HEK293T (cell line): ENCODE results near the gene CLDN9.

Source experiments
- CTCF ChIA-PET: fragments of 350-600 bp; formaldehyde crosslinking; extraction: SDS; loops from one replicate; lab custom pipeline; 2021; ENCODE audit warnings: antibody characterized with exemption, inconsistent platforms; lab: Yijun Ruan, JAX
- POLR2A ChIA-PET: fragments of 350-600 bp; formaldehyde crosslinking; extraction: SDS; loops from one replicate; lab custom pipeline; 2020; ENCODE audit warnings: antibody characterized with exemption, inconsistent platforms; lab: Yijun Ruan, JAX
- DNase-seq: peaks from one replicate; pipeline ENCODE4 v3.0.0; 2012; ENCODE audit warnings: mixed read lengths; ENCODE audit errors: extremely low spot score
- ARNT ChIP-seq: fragments of 450-650 bp; IDR thresholded peaks from 2 replicates; pipeline ENCODE4 v1.6.1; 2017; ENCODE audit warnings: mild to moderate bottlenecking
- BHLHE40 ChIP-seq: fragments of 450-650 bp; IDR thresholded peaks from 2 replicates; pipeline ENCODE4 v1.6.1; 2016; ENCODE audit warnings: mild to moderate bottlenecking, moderate library complexity, borderline replicate concordance
- CTBP1 ChIP-seq: fragments of 450-650 bp; IDR thresholded peaks from 2 replicates; pipeline ENCODE4 v1.6.1; 2016; ENCODE audit warnings: borderline replicate concordance
- ELF4 ChIP-seq: fragments of 450-650 bp; IDR thresholded peaks from 2 replicates; pipeline ENCODE4 v1.6.1; 2017; ENCODE audit warnings: antibody characterized with exemption
- FOXA1 ChIP-seq: fragments of 450-650 bp; IDR thresholded peaks from 2 replicates; pipeline ENCODE4 v1.6.1; 2016; ENCODE audit warnings: mild to moderate bottlenecking
- FOXK2 ChIP-seq: fragments of 450-650 bp; IDR thresholded peaks from 2 replicates; pipeline ENCODE4 v1.6.1; 2016; ENCODE audit warnings: mild to moderate bottlenecking
- FOXM1 ChIP-seq: fragments of 450-650 bp; IDR thresholded peaks from 2 replicates; pipeline ENCODE4 v1.6.1; 2017; ENCODE audit warnings: mild to moderate bottlenecking, borderline replicate concordance
- HDGF ChIP-seq: fragments of 450-650 bp; IDR thresholded peaks from 2 replicates; pipeline ENCODE4 v1.6.1; 2017; ENCODE audit warnings: antibody characterized with exemption, borderline replicate concordance
- L3MBTL2 ChIP-seq: fragments of 450-650 bp; conservative IDR thresholded peaks from 2 replicates; pipeline ENCODE4 v1.6.1; 2016; ENCODE audit warnings: mild to moderate bottlenecking
- LEF1 ChIP-seq: fragments of 450-650 bp; IDR thresholded peaks from 2 replicates; pipeline ENCODE4 v1.6.1; 2017; ENCODE audit warnings: mild to moderate bottlenecking, borderline replicate concordance
- NFRKB ChIP-seq: fragments of 450-650 bp; IDR thresholded peaks from 2 replicates; pipeline ENCODE4 v1.6.1; 2016; ENCODE audit warnings: mild to moderate bottlenecking, moderate library complexity
- SP1 ChIP-seq: fragments of 450-650 bp; IDR thresholded peaks from 2 replicates; pipeline ENCODE4 v1.6.1; 2017
- SUZ12 ChIP-seq: fragments of 450-650 bp; IDR thresholded peaks from 2 replicates; pipeline ENCODE4 v1.6.1; 2016; ENCODE audit warnings: mild to moderate bottlenecking
- TARDBP ChIP-seq: fragments of 450-650 bp; IDR thresholded peaks from 2 replicates; pipeline ENCODE4 v1.6.1; 2016
- ZNF384 ChIP-seq: fragments of 450-650 bp; IDR thresholded peaks from 2 replicates; pipeline ENCODE4 v1.6.1; 2016
- TF ChIP-seq, protein P1 (sequence below): fragments of 450-650 bp; IDR thresholded peaks from 2 replicates; pipeline ENCODE4 v1.6.1; 2016

CLDN9 gene

DNA sequence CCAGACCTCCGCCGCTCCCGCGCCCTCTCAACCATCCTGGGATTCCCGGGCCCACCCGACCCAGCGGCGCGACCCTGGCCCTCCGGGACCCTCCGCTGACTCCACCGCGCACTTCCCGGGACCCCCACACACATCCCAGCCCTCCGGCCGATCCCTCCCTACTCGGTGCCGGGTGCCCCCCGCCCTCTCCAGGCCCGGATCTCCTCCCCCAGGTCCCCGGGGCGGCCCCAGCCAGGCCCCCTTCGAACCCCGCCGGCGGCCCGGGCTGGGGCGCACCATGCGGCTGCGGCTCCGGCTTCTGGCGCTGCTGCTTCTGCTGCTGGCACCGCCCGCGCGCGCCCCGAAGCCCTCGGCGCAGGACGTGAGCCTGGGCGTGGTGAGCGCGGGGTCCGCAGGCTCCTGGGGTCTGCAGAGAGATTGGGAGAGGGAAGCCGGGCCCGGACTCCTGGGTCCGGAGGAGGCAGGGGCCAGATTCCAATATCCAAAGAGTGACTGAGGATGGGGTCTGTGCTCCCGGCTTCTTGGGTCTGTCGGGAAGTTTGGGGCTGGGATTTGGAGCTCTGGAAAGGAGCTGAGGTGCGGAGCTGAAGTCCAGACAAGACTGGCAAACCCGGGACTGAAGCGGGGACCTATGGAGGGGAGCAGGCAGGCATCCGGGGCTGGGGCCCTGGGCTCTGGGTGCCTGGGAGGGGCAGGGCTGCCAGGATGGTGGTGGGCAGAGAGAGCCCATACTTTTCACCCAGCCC is 34.1 kb downstream of the CLDN9 start:
- TF ChIP-seq NFRKB (no peak), ARNT (no peak), SP1 (no peak), ELF4 (no peak), L3MBTL2 (no peak), FOXK2 (no peak), SUZ12 (no peak), BHLHE40 (no peak), TARDBP (no peak), HDGF (no peak), FOXA1 (no peak), LEF1 (no peak), ZNF384 (no peak), FOXM1 (no peak), CTBP1 (no peak)
- TF ChIP-seq, protein P1, sequence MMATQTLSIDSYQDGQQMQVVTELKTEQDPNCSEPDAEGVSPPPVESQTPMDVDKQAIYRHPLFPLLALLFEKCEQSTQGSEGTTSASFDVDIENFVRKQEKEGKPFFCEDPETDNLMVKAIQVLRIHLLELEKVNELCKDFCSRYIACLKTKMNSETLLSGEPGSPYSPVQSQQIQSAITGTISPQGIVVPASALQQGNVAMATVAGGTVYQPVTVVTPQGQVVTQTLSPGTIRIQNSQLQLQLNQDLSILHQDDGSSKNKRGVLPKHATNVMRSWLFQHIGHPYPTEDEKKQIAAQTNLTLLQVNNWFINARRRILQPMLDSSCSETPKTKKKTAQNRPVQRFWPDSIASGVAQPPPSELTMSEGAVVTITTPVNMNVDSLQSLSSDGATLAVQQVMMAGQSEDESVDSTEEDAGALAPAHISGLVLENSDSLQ: no peak
- ChIA-PET POLR2A (interaction anchor here (1.0 to 1.8 kb wide), 2 partner anchors 12 to 15 kb away, joined by 3 to 5 read pairs; no protein-coding TSS in a partner anchor), CTCF (interaction anchor here (1.4 to 2.3 kb wide), 2 partner anchors 15 to 19 kb away, joined by 7 to 9 read pairs; no protein-coding TSS in a partner anchor)
- no peak for DNase-seq

DNA sequence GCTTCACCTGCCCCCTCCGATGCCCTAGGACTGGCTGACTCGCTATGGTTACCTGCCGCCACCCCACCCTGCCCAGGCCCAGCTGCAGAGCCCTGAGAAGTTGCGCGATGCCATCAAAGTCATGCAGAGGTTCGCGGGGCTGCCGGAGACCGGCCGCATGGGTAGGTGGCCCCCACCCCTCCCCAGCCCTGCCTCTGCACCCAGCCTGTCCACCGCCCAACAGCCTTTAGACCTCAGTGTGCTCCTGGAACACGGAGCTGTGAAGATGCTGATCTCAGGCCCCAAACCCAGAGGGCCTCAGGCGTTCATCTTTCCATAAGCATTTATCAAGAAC is 34.6 kb downstream of the CLDN9 start:
- CTCF ChIA-PET: interaction anchor here (1.4 to 2.3 kb wide), 3 partner anchors 11 to 19 kb away, joined by 7 to 9 read pairs (median 7); no protein-coding TSS in a partner anchor
- POLR2A ChIA-PET: interaction anchor here (1.0 to 1.8 kb wide), 2 partner anchors 13 to 16 kb away, joined by 3 to 5 read pairs; no protein-coding TSS in a partner anchor
- DNase-seq: no peak
- TF ChIP-seq ARNT (no peak), FOXK2 (no peak), SP1 (no peak), FOXM1 (no peak), ELF4 (no peak), CTBP1 (no peak), LEF1 (no peak), FOXA1 (no peak), ZNF384 (no peak), TARDBP (no peak), L3MBTL2 (no peak), SUZ12 (no peak), HDGF (no peak), BHLHE40 (no peak)
- TF ChIP-seq, protein P1: no peak

DNA sequence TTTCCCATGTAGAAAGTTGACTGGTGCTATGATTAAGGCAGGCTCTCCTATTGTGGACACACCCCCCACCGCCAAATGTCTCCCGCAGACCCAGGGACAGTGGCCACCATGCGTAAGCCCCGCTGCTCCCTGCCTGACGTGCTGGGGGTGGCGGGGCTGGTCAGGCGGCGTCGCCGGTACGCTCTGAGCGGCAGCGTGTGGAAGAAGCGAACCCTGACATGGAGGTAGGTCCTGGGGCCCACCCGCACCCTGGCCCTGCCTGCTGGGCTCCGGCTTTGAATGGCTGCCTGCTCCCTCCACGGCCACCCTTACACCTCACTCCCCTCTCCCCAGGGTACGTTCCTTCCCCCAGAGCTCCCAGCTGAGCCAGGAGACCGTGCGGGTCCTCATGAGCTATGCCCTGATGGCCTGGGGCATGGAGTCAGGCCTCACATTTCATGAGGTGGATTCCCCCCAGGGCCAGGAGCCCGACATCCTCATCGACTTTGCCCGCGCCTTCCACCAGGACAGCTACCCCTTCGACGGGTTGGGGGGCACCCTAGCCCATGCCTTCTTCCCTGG is 37.3 kb downstream of the CLDN9 start:
- POLR2A ChIA-PET: interaction anchor here (0.9 to 2.0 kb wide), 4 partner anchors 8 to 99 kb away, joined by 3 to 8 read pairs (median 4); partner anchors contain the start of gene PKMYT1
- no peak for TF ChIP-seq ARNT
- TF ChIP-seq NFRKB: no peak
- TF ChIP-seq, protein P1: no peak
- TF ChIP-seq L3MBTL2: no peak
- TF ChIP-seq ELF4: no peak
- no peak for TF ChIP-seq FOXA1
- CTCF ChIA-PET: interaction anchor here (0.7 to 1.5 kb wide), 3 partner anchors 9 to 22 kb away, joined by 3 to 5 read pairs (median 3); no protein-coding TSS in a partner anchor
- no peak for DNase-seq

DNA sequence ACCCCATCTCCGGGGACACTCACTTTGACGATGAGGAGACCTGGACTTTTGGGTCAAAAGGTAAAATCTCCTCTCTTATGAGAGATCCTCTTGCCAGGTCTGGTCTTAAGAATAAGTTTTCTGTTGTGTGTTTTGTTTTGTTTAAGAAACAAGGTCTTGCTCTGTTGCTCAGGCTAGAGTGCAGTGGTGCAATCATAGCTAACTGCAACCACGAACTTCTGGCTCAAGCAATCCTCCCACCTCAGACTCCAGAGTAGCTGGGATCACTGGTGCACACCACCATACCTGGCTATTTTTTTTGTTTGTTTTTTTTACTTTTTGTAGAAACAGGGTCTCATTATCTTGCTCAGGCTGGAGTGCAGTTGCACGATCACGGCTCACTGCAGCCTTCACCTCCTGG is 37.8 kb downstream of the CLDN9 start:
- TF ChIP-seq HDGF: no peak
- TF ChIP-seq SUZ12: no peak
- no peak for TF ChIP-seq FOXM1
- no peak for TF ChIP-seq ZNF384
- TF ChIP-seq, protein P1: no peak
- TF ChIP-seq TARDBP: no peak
- TF ChIP-seq BHLHE40: no peak
- TF ChIP-seq L3MBTL2: no peak
- no peak for TF ChIP-seq SP1
- TF ChIP-seq CTBP1: no peak
- no peak for TF ChIP-seq NFRKB
- TF ChIP-seq ELF4: no peak
- TF ChIP-seq LEF1: no peak
- TF ChIP-seq FOXK2: no peak
- ChIA-PET POLR2A (interaction anchor here (0.9 to 1.3 kb wide), 2 partner anchors 70 to 99 kb away, joined by 3 read pairs; partner anchors contain the start of gene PKMYT1), CTCF (interaction anchor here (0.7 to 1.5 kb wide), 3 partner anchors 9 to 23 kb away, joined by 3 to 5 read pairs (median 3); no protein-coding TSS in a partner anchor)
- no peak for DNase-seq

DNA sequence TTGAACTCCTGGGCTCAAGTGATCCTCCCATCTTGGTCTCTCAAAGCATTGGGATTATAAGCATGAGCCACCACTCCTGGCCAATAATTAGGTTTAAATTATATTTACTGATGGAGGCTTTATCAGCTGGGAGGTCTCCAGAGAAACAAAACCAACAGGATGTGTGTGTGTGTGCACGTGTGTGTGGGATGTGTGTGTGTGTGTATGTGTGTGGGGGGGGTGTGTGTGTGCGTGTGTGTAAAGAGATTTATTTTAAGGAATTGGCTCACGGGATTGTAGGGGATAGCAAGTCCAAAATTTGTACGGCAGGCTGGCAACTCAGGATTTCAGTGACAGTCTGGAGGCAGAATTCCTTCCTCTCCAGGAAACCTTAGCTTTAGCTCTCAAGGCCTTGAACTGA is 38.3 kb downstream of the CLDN9 start:
- ChIA-PET POLR2A (interaction anchor here (0.9 to 1.3 kb wide), 4 partner anchors 19 to 98 kb away, joined by 3 to 4 read pairs (median 3); partner anchors contain the start of gene PKMYT1), CTCF (interaction anchor here (0.5 kb wide), 1 partner anchor 17 kb away, joined by 4 read pairs; no protein-coding TSS in a partner anchor)
- TF ChIP-seq CTBP1: no peak
- DNase-seq: no peak
